ENCODE data around the gene DUSP18. TPM values are rescaled to one million over a fixed set of nuclear protein-coding genes. Genes with fewer than 3 reads are reported as not detected.

The DUSP18 gene
- total and polyA plus RNA-seq, 7 experiments from 2014 or later = 7.4 to 18.5 (median 12.2) TPM

GRCh38 chr22:30694640-30695350 is 27.1 kb upstream of the DUSP18 start, which contains the start of gene OSBP2:
Gene OSBP2, plus strand, starts transcription at chr22:30694874. Its CDS starts 36 bp downstream, at chr22:30694910.
- peaks cover 0 to 1% (median 0%) of the 10 kb centered on the region in 5 donors for H3K36me3 Mint-ChIP-seq
- H3K27me3 Mint-ChIP-seq = peaks cover 0 to 39% (median 4%) of the 10 kb centered on the region in 5 donors
- Histone ChIP-seq H3K9me3 (ENCODE audit: control insufficient read depth in 2 of 3, low read length in 3 of 3) (no peaks in the 10 kb centered on the region), H3K27me3 (ENCODE audit: control insufficient read depth in 2 of 2, insufficient read depth in 2 of 2, low read length in 2 of 2) (no peaks in the 10 kb centered on the region), H3K4me3 (ENCODE audit: low read length) (peak within 1 kb of the TSS; percentile 77), H3K27ac (ENCODE audit: low read depth, low read length) (peak within 1 kb of the TSS; percentile 57), H3K4me1 (ENCODE audit: control insufficient read depth in 2 of 2, insufficient read depth in 2 of 2, low read length in 2 of 2) (peaks cover 6 to 7% of the 10 kb centered on the region in 2 donors), H3K36me3 (ENCODE audit: control insufficient read depth in 2 of 3, insufficient read depth in 3 of 3, low read length in 3 of 3) (no peaks in the 10 kb centered on the region)
- peaks cover 0 to 29% (median 19%) of the 10 kb centered on the region in 7 donors for H3K4me1 Mint-ChIP-seq
- peak within 1 kb of the TSS; percentile 17 to 92 (median 86) for H3K27ac Mint-ChIP-seq
- peak in 7 of 9 donors; percentile 14 to 45 (median 29) for DNase-seq
- CTCF ChIA-PET = no interaction called here
- POLR2A ChIA-PET = interaction anchor here (0.6 to 1.9 kb wide), 3 partner anchors 27 to 595 kb away, joined by 3 to 4 read pairs (median 4); partner anchors contain the start of genes DUSP18 and SLC35E4
- no peaks in the 10 kb centered on the region for H3K9me3 Mint-ChIP-seq
- peak within 1 kb of the TSS; percentile 86 to 98 (median 94) for H3K4me3 Mint-ChIP-seq
- ATAC-seq = peak; percentile 69
- intact Hi-C loops (cut with micrococcal nuclease) = loop anchor here (1.0 to 10.0 kb wide), 3 partner anchors 27 to 1780 kb away; partner anchors contain the start of genes DUSP18 (in 2 of the 2), FBXO7 (in 1 of the 2) and SLC35E4 (in 1 of the 2)

- H3K4me3 ChIP-seq (ENCODE audit: low read length) = peak overlapping the region; percentile 77
- H3K27me3 ChIP-seq (ENCODE audit: control insufficient read depth in 2 of 2, insufficient read depth in 2 of 2, low read length in 2 of 2) = no peaks in the 10 kb centered on the region
- H3K27me3 Mint-ChIP-seq = peaks cover 0 to 38% (median 4%) of the 10 kb centered on the region in 5 donors
- H3K4me1 Mint-ChIP-seq = peaks cover 0 to 29% (median 19%) of the 10 kb centered on the region in 7 donors
- DNase-seq (peak; percentile 40 to 62 (median 50)), ATAC-seq (peak; percentile 83)
- intact Hi-C loops (cut with micrococcal nuclease) = loop anchor here (1.0 to 10.0 kb wide), 3 partner anchors 27 to 1781 kb away; partner anchors contain the start of genes DUSP18 (in 2 of the 2), FBXO7 (in 1 of the 2) and SLC35E4 (in 1 of the 2)
- H3K36me3 Mint-ChIP-seq = peaks cover 0 to 1% (median 0%) of the 10 kb centered on the region in 5 donors
- no peaks in the 10 kb centered on the region for H3K9me3 Mint-ChIP-seq
- H3K27ac ChIP-seq (ENCODE audit: low read depth, low read length) = peak overlapping the region; percentile 57
- H3K27ac Mint-ChIP-seq = peak overlapping the region in 8 of 9 donors; percentile 59 to 92 (median 86)
- H3K36me3 ChIP-seq (ENCODE audit: control insufficient read depth in 2 of 3, insufficient read depth in 3 of 3, low read length in 3 of 3) = no peaks in the 10 kb centered on the region
- H3K4me1 ChIP-seq (ENCODE audit: control insufficient read depth in 2 of 2, insufficient read depth in 2 of 2, low read length in 2 of 2) = peaks cover 6 to 7% of the 10 kb centered on the region in 2 donors
- ChIA-PET POLR2A (interaction anchor here (0.6 to 1.9 kb wide), 3 partner anchors 27 to 596 kb away, joined by 3 to 4 read pairs (median 4); partner anchors contain the start of genes DUSP18 and SLC35E4), CTCF (interaction anchor here (0.7 kb wide), 1 partner anchor 36 kb away, joined by 3 read pairs; no protein-coding TSS in a partner anchor)
- H3K9me3 ChIP-seq (ENCODE audit: control insufficient read depth in 2 of 3, low read length in 3 of 3) = no peaks in the 10 kb centered on the region
- peak overlapping the region; percentile 86 to 98 (median 94) for H3K4me3 Mint-ChIP-seq
Observed at GRCh38 chr22:30694171-30694639, 26.5 kb upstream of the DUSP18 start.

DNA sequence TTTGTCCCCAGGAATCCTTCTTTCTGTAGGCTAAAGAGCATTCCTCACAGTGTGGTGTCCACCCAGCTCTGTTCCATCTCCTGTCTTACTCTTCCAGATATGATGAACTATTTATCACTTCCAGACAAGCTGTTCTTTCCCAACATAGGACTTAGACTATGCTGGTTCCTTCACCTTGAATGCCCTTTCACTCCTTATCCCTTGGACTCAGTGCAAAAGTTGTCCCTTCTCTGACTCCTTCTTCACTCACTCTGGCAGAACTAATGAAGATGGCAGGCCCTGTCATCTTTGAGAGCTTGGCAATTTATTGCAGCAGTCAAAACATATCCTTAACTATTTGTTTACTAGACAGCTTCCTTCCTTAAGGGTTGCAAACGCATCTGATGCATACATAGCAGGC is 23.5 kb upstream of the DUSP18 start:
- no peak for DNase-seq
- Histone ChIP-seq H3K4me3 (ENCODE audit: low read length) (no peak overlapping the region), H3K4me1 (ENCODE audit: control insufficient read depth in 2 of 2, insufficient read depth in 2 of 2, low read length in 2 of 2) (peaks cover 6 to 7% of the 10 kb centered on the region in 2 donors), H3K27ac (ENCODE audit: low read depth, low read length) (no peak overlapping the region), H3K27me3 (ENCODE audit: control insufficient read depth in 2 of 2, insufficient read depth in 2 of 2, low read length in 2 of 2) (no peaks in the 10 kb centered on the region), H3K9me3 (ENCODE audit: control insufficient read depth in 2 of 3, low read length in 3 of 3) (no peaks in the 10 kb centered on the region), H3K36me3 (ENCODE audit: control insufficient read depth in 2 of 3, insufficient read depth in 3 of 3, low read length in 3 of 3) (no peaks in the 10 kb centered on the region)
- Mint-ChIP-seq H3K27me3 (peaks cover 0 to 29% (median 4%) of the 10 kb centered on the region in 5 donors), H3K4me3 (peak overlapping the region in 1 of 10 donors; percentile 48), H3K36me3 (peaks cover 0 to 1% (median 0%) of the 10 kb centered on the region in 5 donors), H3K4me1 (peaks cover 0 to 22% (median 19%) of the 10 kb centered on the region in 7 donors), H3K9me3 (no peaks in the 10 kb centered on the region), H3K27ac (no peak overlapping the region)
- ATAC-seq = no peak
- ChIA-PET POLR2A (interaction anchor here (0.6 kb wide), 1 partner anchor 1137 kb away, joined by 3 read pairs; no protein-coding TSS in a partner anchor), CTCF (interaction anchor here (0.5 kb wide), 1 partner anchor 228 kb away, joined by 5 read pairs; no protein-coding TSS in a partner anchor)
- intact Hi-C loops (cut with micrococcal nuclease) = loop anchor here in 1 of 2 donors (10.0 kb wide), 1 partner anchor 1784 kb away; the partner anchor contains the start of gene FBXO7

GRCh38 chr22:30689622-30690021 is 21.9 kb upstream of the DUSP18 start:
- DNase-seq (no peak), ATAC-seq (no peak)
- CTCF ChIA-PET = no interaction called here

DNA sequence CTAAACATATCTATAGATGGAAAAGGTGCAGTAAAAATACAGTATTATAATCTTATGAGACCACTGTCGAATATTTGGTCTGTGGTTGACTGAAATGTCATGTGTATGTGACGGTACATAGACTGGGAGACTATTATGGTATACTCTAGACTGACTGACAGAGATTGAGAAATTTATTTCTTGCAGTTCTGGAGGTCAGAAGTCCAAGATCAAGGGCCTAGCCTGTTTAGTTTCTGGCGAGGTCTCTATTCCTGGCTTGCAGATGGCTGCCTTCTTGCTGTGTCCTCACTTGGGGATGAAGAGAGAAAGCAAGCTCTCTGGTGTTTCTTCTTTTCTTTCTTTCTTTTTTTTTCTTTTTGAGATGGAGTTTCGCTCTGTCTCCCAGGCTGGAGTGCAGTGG is 19.7 kb upstream of the DUSP18 start:
- Histone ChIP-seq H3K27me3 (ENCODE audit: control insufficient read depth in 2 of 2, insufficient read depth in 2 of 2, low read length in 2 of 2) (no peaks in the 10 kb centered on the region), H3K27ac (ENCODE audit: low read depth, low read length) (no peak overlapping the region), H3K9me3 (ENCODE audit: control insufficient read depth in 2 of 3, low read length in 3 of 3) (no peaks in the 10 kb centered on the region), H3K4me3 (ENCODE audit: low read length) (no peak overlapping the region), H3K36me3 (ENCODE audit: control insufficient read depth in 2 of 3, insufficient read depth in 3 of 3, low read length in 3 of 3) (no peaks in the 10 kb centered on the region), H3K4me1 (ENCODE audit: control insufficient read depth in 2 of 2, insufficient read depth in 2 of 2, low read length in 2 of 2) (no peaks in the 10 kb centered on the region)
- intact Hi-C loops (cut with micrococcal nuclease) = no loop called here
- ChIA-PET POLR2A (no interaction called here), CTCF (no interaction called here)
- DNase-seq (no peak), ATAC-seq (no peak)
- no peaks in the 10 kb centered on the region for H3K36me3 Mint-ChIP-seq
- H3K9me3 Mint-ChIP-seq = no peaks in the 10 kb centered on the region
- no peak overlapping the region for H3K4me3 Mint-ChIP-seq
- H3K27ac Mint-ChIP-seq = no peak overlapping the region
- peaks cover 0 to 17% (median 4%) of the 10 kb centered on the region in 5 donors for H3K27me3 Mint-ChIP-seq
- no peaks in the 10 kb centered on the region for H3K4me1 Mint-ChIP-seq

More at GRCh38 chr22:30689622-30690021, 21.9 kb upstream of the DUSP18 start:
- Mint-ChIP-seq H3K36me3 (peaks cover 0 to 1% (median 0%) of the 10 kb centered on the region in 5 donors), H3K9me3 (no peaks in the 10 kb centered on the region), H3K4me1 (peaks cover 0 to 12% (median 10%) of the 10 kb centered on the region in 7 donors), H3K4me3 (no peak overlapping the region), H3K27ac (no peak overlapping the region), H3K27me3 (peaks cover 0 to 22% (median 4%) of the 10 kb centered on the region in 5 donors)
- no peaks in the 10 kb centered on the region for H3K36me3 ChIP-seq (ENCODE audit: control insufficient read depth in 2 of 3, insufficient read depth in 3 of 3, low read length in 3 of 3)
- no peaks in the 10 kb centered on the region for H3K9me3 ChIP-seq (ENCODE audit: control insufficient read depth in 2 of 3, low read length in 3 of 3)
- POLR2A ChIA-PET = no interaction called here
- H3K4me1 ChIP-seq (ENCODE audit: control insufficient read depth in 2 of 2, insufficient read depth in 2 of 2, low read length in 2 of 2) = peaks cover 6 to 7% of the 10 kb centered on the region in 2 donors
- intact Hi-C loops (cut with micrococcal nuclease) = loop anchor here in 1 of 2 donors (10.0 kb wide), 1 partner anchor 1785 kb away; the partner anchor contains the start of gene FBXO7
- no peak overlapping the region for H3K27ac ChIP-seq (ENCODE audit: low read depth, low read length)
- H3K27me3 ChIP-seq (ENCODE audit: control insufficient read depth in 2 of 2, insufficient read depth in 2 of 2, low read length in 2 of 2) = no peaks in the 10 kb centered on the region
- no peak overlapping the region for H3K4me3 ChIP-seq (ENCODE audit: low read length)

DNA sequence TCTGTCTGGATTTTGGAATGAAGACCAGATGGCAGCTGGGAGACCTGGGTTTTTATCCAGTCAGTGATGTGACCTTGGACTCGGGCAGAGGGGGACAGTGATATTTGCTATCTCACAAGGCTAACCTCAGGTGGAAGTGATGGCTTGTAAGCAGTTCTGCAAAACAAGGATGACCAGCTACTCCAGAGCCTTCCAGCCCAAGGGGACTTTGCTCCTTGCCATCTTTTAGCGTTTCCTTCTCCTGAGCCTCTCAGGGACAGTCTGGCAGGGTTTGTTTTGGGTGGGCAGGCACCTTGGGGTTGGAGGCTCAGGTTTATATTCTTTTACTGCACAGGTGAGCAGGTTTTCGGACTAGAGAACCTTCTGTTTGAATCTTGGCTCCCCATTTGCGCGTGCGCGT is 17.5 kb upstream of the DUSP18 start:
- H3K36me3 Mint-ChIP-seq = no peaks in the 10 kb centered on the region
- H3K9me3 Mint-ChIP-seq = no peaks in the 10 kb centered on the region
- H3K27ac ChIP-seq (ENCODE audit: low read depth, low read length) = no peak overlapping the region
- POLR2A ChIA-PET = no interaction called here
- no peaks in the 10 kb centered on the region for H3K4me1 ChIP-seq (ENCODE audit: control insufficient read depth in 2 of 2, insufficient read depth in 2 of 2, low read length in 2 of 2)
- no peaks in the 10 kb centered on the region for H3K9me3 ChIP-seq (ENCODE audit: control insufficient read depth in 2 of 3, low read length in 3 of 3)
- CTCF ChIA-PET = no interaction called here
- ATAC-seq = no peak
- H3K36me3 ChIP-seq (ENCODE audit: control insufficient read depth in 2 of 3, insufficient read depth in 3 of 3, low read length in 3 of 3) = no peaks in the 10 kb centered on the region
- intact Hi-C loops (cut with micrococcal nuclease) = no loop called here
- H3K27me3 ChIP-seq (ENCODE audit: control insufficient read depth in 2 of 2, insufficient read depth in 2 of 2, low read length in 2 of 2) = no peaks in the 10 kb centered on the region
- no peak for DNase-seq
- H3K4me3 Mint-ChIP-seq = no peak overlapping the region
- H3K4me1 Mint-ChIP-seq = no peaks in the 10 kb centered on the region
- peaks cover 0 to 11% (median 0%) of the 10 kb centered on the region in 5 donors for H3K27me3 Mint-ChIP-seq
- no peak overlapping the region for H3K4me3 ChIP-seq (ENCODE audit: low read length)
- no peak overlapping the region for H3K27ac Mint-ChIP-seq

Measured in naive thymus-derived CD4-positive, alpha-beta T cell (primary cell).